ENCODE measurements around the gene FLG2.
A peak's percentile ranks its signal among the peaks of the same experiment; 100 is the strongest.

FLG2 gene

DNA sequence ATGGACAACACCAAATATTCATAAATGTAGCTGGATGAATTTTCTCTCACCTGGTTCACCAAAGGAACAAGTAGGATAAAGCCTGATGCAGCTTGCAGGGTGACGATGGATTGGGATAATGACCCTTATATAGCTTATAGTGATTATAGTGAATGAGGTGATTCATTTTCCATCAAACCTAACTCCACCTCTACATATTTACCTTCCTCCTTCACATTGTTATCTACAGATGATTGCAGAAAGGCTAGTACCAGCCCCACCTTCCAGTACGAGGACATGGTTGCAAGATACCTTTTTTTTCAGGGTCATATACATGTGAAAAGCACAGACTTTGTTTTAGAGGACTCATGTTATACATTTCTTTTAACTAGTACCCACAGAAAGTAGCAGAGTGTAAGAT is at the start of gene FLG2:
Gene FLG2 (minus strand): TSS at position 101 of the 400 bp plus-strand sequence. CDS start 1,122 bp downstream, outside the sequence.
- Mint-ChIP-seq H3K27me3 (peaks cover 23% of the 10 kb centered on the region), H3K4me1 (no peaks in the 10 kb centered on the region), H3K4me3 (no peak within 1 kb of the TSS), H3K27ac (no peak within 1 kb of the TSS), H3K36me3 (no peaks in the 10 kb centered on the region), H3K9me3 (no peaks in the 10 kb centered on the region)
- ATAC-seq = no peak

GRCh38 chr1:152408664-152409063 is 48.9 kb upstream of the FLG2 start:
- H3K4me3 Mint-ChIP-seq = no peak overlapping the region
- H3K4me1 Mint-ChIP-seq = no peaks in the 10 kb centered on the region
- H3K27me3 Mint-ChIP-seq = peaks cover 64% of the 10 kb centered on the region
- no peaks in the 10 kb centered on the region for H3K36me3 Mint-ChIP-seq
- H3K27ac Mint-ChIP-seq = no peak overlapping the region
- H3K9me3 Mint-ChIP-seq = no peaks in the 10 kb centered on the region
- no peak for ATAC-seq

- no peaks in the 10 kb centered on the region for H3K4me1 Mint-ChIP-seq
- no peak overlapping the region for H3K27ac Mint-ChIP-seq
- no peaks in the 10 kb centered on the region for H3K9me3 Mint-ChIP-seq
- no peak overlapping the region for H3K4me3 Mint-ChIP-seq
- peak; percentile 47 for ATAC-seq
- no peaks in the 10 kb centered on the region for H3K36me3 Mint-ChIP-seq
- peaks cover 12% of the 10 kb centered on the region for H3K27me3 Mint-ChIP-seq
Measured at GRCh38 chr1:152398812-152399698, 39.2 kb upstream of the FLG2 start.

GRCh38 chr1:152397474-152397873 is 37.7 kb upstream of the FLG2 start:
- no peaks in the 10 kb centered on the region for H3K4me1 Mint-ChIP-seq
- no peak for ATAC-seq
- H3K4me3 Mint-ChIP-seq = no peak overlapping the region
- H3K36me3 Mint-ChIP-seq = no peaks in the 10 kb centered on the region
- peaks cover 28% of the 10 kb centered on the region for H3K27me3 Mint-ChIP-seq
- no peak overlapping the region for H3K27ac Mint-ChIP-seq
- H3K9me3 Mint-ChIP-seq = no peaks in the 10 kb centered on the region

GRCh38 chr1:152394151-152394550 is 34.3 kb upstream of the FLG2 start:
- Mint-ChIP-seq H3K9me3 (no peaks in the 10 kb centered on the region), H3K4me1 (no peaks in the 10 kb centered on the region), H3K4me3 (no peak overlapping the region), H3K36me3 (no peaks in the 10 kb centered on the region), H3K27ac (no peak overlapping the region), H3K27me3 (peaks cover 47% of the 10 kb centered on the region)
- no peak for ATAC-seq

GRCh38 chr1:152392909-152393308 is 33.1 kb upstream of the FLG2 start:
- no peak overlapping the region for H3K4me3 Mint-ChIP-seq
- no peak overlapping the region for H3K27ac Mint-ChIP-seq
- no peak for ATAC-seq
- peaks cover 57% of the 10 kb centered on the region for H3K27me3 Mint-ChIP-seq
- H3K36me3 Mint-ChIP-seq = no peaks in the 10 kb centered on the region
- H3K4me1 Mint-ChIP-seq = no peaks in the 10 kb centered on the region
- H3K9me3 Mint-ChIP-seq = no peaks in the 10 kb centered on the region

GRCh38 chr1:152388889-152389288 is 29.1 kb upstream of the FLG2 start:
- peaks cover 63% of the 10 kb centered on the region for H3K27me3 Mint-ChIP-seq
- H3K4me1 Mint-ChIP-seq = no peaks in the 10 kb centered on the region
- no peak overlapping the region for H3K4me3 Mint-ChIP-seq
- ATAC-seq = no peak
- H3K27ac Mint-ChIP-seq = no peak overlapping the region
- no peaks in the 10 kb centered on the region for H3K36me3 Mint-ChIP-seq
- no peaks in the 10 kb centered on the region for H3K9me3 Mint-ChIP-seq

GRCh38 chr1:152386940-152387339 is 27.1 kb upstream of the FLG2 start:
- Mint-ChIP-seq H3K36me3 (no peaks in the 10 kb centered on the region), H3K9me3 (no peaks in the 10 kb centered on the region), H3K4me1 (no peaks in the 10 kb centered on the region), H3K27me3 (peaks cover 44% of the 10 kb centered on the region), H3K4me3 (no peak overlapping the region), H3K27ac (no peak overlapping the region)
- no peak for ATAC-seq

- no peak overlapping the region for H3K4me3 Mint-ChIP-seq
- no peak for ATAC-seq
- H3K9me3 Mint-ChIP-seq = no peaks in the 10 kb centered on the region
- peaks cover 4% of the 10 kb centered on the region for H3K27me3 Mint-ChIP-seq
- H3K4me1 Mint-ChIP-seq = no peaks in the 10 kb centered on the region
- H3K36me3 Mint-ChIP-seq = no peaks in the 10 kb centered on the region
- H3K27ac Mint-ChIP-seq = no peak overlapping the region
Measured at GRCh38 chr1:152380932-152381331, 21.1 kb upstream of the FLG2 start.

DNA sequence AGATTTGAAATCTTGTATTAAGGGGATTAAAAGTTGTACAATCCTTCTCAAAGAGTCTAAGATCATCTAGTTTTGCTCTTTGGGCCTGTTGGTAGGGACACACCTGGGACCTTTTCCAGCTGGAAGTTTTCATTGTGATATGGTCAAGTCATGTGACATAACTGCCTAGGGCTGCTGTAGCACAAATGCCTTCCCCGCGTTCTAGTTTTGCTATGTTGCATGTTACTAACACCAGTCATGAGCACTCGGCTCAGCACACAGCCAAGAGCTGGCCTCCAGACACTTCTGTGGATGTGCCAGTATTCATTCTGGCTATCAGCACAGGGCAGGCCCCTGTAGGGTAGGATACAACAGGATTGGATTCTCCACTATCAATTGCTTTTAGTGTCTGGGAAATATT is 14.6 kb upstream of the FLG2 start:
- no peaks in the 10 kb centered on the region for H3K4me1 Mint-ChIP-seq
- no peak overlapping the region for H3K4me3 Mint-ChIP-seq
- H3K27ac Mint-ChIP-seq = no peak overlapping the region
- peaks cover 13% of the 10 kb centered on the region for H3K27me3 Mint-ChIP-seq
- peaks cover 2% of the 10 kb centered on the region for H3K9me3 Mint-ChIP-seq
- peak; percentile 16 for ATAC-seq
- peaks cover 2% of the 10 kb centered on the region for H3K36me3 Mint-ChIP-seq

DNA sequence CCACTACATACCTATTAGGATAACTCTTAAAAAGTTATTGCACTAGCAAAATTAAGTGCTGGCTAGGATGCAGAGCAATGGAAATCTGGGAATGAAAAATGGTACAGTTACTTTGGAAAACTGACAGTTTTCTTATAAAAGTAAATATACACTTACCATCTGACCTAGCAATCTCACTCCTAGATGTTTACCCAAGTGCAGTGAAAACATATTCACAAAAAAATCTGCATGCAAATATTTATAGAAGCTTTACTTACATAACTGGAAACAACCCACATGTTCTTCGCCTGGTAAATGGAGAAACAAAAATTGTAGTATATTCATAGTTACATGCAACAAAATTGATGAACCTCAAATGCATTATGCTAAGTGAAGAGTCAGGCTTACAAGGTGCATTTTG is 12.9 kb upstream of the FLG2 start:
- Mint-ChIP-seq H3K9me3 (peaks cover 6% of the 10 kb centered on the region), H3K27me3 (peaks cover 31% of the 10 kb centered on the region), H3K36me3 (peaks cover 6% of the 10 kb centered on the region), H3K27ac (no peak overlapping the region), H3K4me3 (no peak overlapping the region), H3K4me1 (no peaks in the 10 kb centered on the region)
- ATAC-seq = no peak

- H3K27ac Mint-ChIP-seq = no peak overlapping the region
- H3K4me3 Mint-ChIP-seq = no peak overlapping the region
- H3K27me3 Mint-ChIP-seq = peaks cover 47% of the 10 kb centered on the region
- H3K9me3 Mint-ChIP-seq = peaks cover 6% of the 10 kb centered on the region
- H3K4me1 Mint-ChIP-seq = no peaks in the 10 kb centered on the region
- H3K36me3 Mint-ChIP-seq = peaks cover 6% of the 10 kb centered on the region
- no peak for ATAC-seq
Measured at GRCh38 chr1:152367436-152367835, 7.6 kb upstream of the FLG2 start.

DNA sequence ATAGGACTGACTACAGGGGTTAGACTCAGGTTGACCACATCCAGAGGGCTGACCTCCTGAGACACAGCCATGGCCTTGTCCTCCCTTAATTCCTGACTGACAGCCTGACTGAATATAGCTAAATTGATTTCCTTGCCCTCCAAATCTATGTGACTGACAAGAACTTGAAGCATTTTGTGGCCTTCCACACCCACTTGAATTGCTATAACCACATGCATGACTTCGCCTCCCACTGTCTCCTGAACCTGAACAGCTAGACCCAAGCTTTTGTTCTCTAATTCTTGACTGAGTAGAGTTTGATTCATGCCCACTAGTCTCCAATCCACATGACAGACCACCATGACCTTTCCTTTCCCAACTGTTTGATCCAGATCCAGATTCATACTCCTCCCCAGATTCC is 3.1 kb downstream of the FLG2 start:
- H3K9me3 Mint-ChIP-seq = no peaks in the 10 kb centered on the region
- H3K4me1 Mint-ChIP-seq = no peaks in the 10 kb centered on the region

GRCh38 chr1:152349611-152350010 is 10.2 kb downstream of the FLG2 start:
- H3K27ac Mint-ChIP-seq = no peak overlapping the region
- H3K27me3 Mint-ChIP-seq = peaks cover 12% of the 10 kb centered on the region
- no peak for ATAC-seq
- H3K36me3 Mint-ChIP-seq = no peaks in the 10 kb centered on the region
- no peak overlapping the region for H3K4me3 Mint-ChIP-seq
- H3K4me1 Mint-ChIP-seq = peaks cover 5% of the 10 kb centered on the region
- H3K9me3 Mint-ChIP-seq = no peaks in the 10 kb centered on the region

More for the DNA sequence above, 3.1 kb downstream of the FLG2 start:
- H3K4me3 Mint-ChIP-seq = no peak overlapping the region
- peaks cover 35% of the 10 kb centered on the region for H3K27me3 Mint-ChIP-seq
- ATAC-seq = no peak
- no peak overlapping the region for H3K27ac Mint-ChIP-seq
- H3K36me3 Mint-ChIP-seq = no peaks in the 10 kb centered on the region

DNA sequence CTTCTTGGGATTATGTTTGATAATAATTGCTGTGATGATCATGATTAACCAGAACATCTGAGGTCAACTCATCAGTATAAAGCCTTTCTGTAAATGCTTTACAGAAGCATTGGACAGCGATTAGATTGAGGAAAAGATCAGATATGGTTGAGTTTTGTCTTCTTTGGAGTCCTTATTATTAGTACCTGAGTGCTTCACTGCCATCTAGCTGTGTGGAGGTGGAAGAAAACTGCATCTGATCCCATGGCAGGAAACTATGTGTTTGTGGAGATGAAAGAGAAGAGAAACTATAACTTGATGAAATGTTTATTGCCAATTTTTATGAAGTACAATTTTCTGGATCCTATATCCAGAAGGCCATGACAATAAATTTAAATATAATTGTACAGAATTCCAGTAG is 11.4 kb downstream of the FLG2 start:
- Mint-ChIP-seq H3K4me3 (no peak overlapping the region), H3K36me3 (no peaks in the 10 kb centered on the region), H3K27ac (no peak overlapping the region), H3K4me1 (peaks cover 9% of the 10 kb centered on the region), H3K9me3 (no peaks in the 10 kb centered on the region), H3K27me3 (peaks cover 13% of the 10 kb centered on the region)
- no peak for ATAC-seq

DNA sequence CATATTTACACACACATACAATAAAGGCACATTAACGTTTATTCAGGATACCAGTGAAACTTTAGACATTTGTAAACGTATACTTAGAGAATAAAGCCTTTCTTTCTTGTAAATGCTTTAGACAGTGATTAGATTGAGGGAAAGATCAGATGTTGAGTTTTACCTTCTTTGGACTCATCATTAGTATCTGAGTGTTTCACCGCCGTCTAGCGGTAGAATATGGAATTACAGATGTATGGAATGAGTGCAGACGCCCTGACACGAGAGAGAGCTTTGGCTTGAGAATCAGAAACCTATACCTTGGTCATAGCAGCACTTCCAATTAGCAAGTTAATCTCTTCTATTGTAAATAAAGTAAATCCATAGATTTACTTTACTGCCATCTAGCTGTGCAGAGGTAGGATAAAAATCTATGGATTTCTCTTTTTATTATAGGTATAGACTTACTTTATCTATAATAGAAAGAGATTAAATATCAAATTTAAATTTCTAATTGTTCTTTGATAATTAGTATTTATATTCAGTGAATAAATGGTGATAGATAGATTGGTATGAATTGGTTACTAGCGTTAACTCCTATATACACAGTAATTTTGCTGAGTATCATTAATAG is 12.6 kb downstream of the FLG2 start:
- Mint-ChIP-seq H3K36me3 (no peaks in the 10 kb centered on the region), H3K4me1 (peaks cover 9% of the 10 kb centered on the region), H3K9me3 (no peaks in the 10 kb centered on the region), H3K27ac (no peak overlapping the region), H3K4me3 (no peak overlapping the region), H3K27me3 (peaks cover 9% of the 10 kb centered on the region)
- no peak for ATAC-seq
